ENCODE results near the gene FAM153A. TPM values are rescaled to one million over a fixed set of nuclear protein-coding genes. Genes with fewer than 3 reads are reported as not detected.
"Not testable (repeated sequence)": the region's sequence is repeated elsewhere in the genome, so short reads cannot be mapped to it uniquely, and the experiment has no call there.

FAM153A gene
- total and polyA plus RNA-seq, 11 donors, result 1.1 to 11.0 (median 2.6) TPM; not detected in 1

GRCh38 chr5:177724858-177725257, 57.8 kb downstream of the FAM153A start:
- ATAC-seq, result peak in 2 of 4 donors; percentile 51 to 62
- DNase-seq; H3K9me3 ChIP-seq; H3K27ac ChIP-seq; H3K4me3 ChIP-seq; H3K36me3 ChIP-seq; H3K27me3 ChIP-seq; H3K4me1 ChIP-seq; intact Hi-C loops (cut with DNase I): not testable (repeated sequence)
- 14 to 57% (median 23%) methylated on average over 1 to 3 of the region's 7 CpGs; no CpG with 5 or more reads in 1 of the 4 donors for WGBS, 4 donors

GRCh38 chr5:177723831-177724485, 58.7 kb downstream of the FAM153A start:
- H3K27ac ChIP-seq; H3K9me3 ChIP-seq; H3K4me1 ChIP-seq; H3K27me3 ChIP-seq; intact Hi-C loops (cut with DNase I); H3K4me3 ChIP-seq; DNase-seq; H3K36me3 ChIP-seq; ATAC-seq: not testable (repeated sequence)
- 54% methylated on average over 2 to 3 of the region's 6 CpGs; no CpG with 5 or more reads in 2 of the 4 donors for WGBS, 4 donors

- H3K27ac ChIP-seq; H3K4me1 ChIP-seq; H3K27me3 ChIP-seq; H3K36me3 ChIP-seq; H3K4me3 ChIP-seq; DNase-seq; H3K9me3 ChIP-seq; ATAC-seq; intact Hi-C loops (cut with DNase I): not testable (repeated sequence)
- WGBS, 4 donors, result 58 to 92% (median 72%) methylated on average over 1 to 4 of the region's 8 CpGs; no CpG with 5 or more reads in 1 of the 4 donors
Observed at GRCh38 chr5:177722829-177723228, 59.9 kb downstream of the FAM153A start.

- H3K4me1 ChIP-seq; H3K4me3 ChIP-seq; H3K27me3 ChIP-seq; H3K27ac ChIP-seq; H3K36me3 ChIP-seq; DNase-seq; intact Hi-C loops (cut with DNase I); ATAC-seq; H3K9me3 ChIP-seq: not testable (repeated sequence)
- WGBS, 4 donors, result no CpG with 5 or more reads among the region's 8 CpGs
Observed at GRCh38 chr5:177719989-177720388, 62.7 kb downstream of the FAM153A start.

- ATAC-seq; intact Hi-C loops (cut with DNase I); H3K36me3 ChIP-seq; H3K4me3 ChIP-seq; H3K27me3 ChIP-seq; H3K4me1 ChIP-seq; DNase-seq; H3K27ac ChIP-seq; H3K9me3 ChIP-seq: not testable (repeated sequence)
- WGBS, 4 donors, result 67 to 89% (median 82%) methylated on average over 1 of the region's 1 CpG
Observed at GRCh38 chr5:177715423-177715822, 67.3 kb downstream of the FAM153A start.

- ATAC-seq; DNase-seq; H3K9me3 ChIP-seq; H3K4me3 ChIP-seq; H3K36me3 ChIP-seq; H3K27ac ChIP-seq; intact Hi-C loops (cut with DNase I); H3K4me1 ChIP-seq; H3K27me3 ChIP-seq: not testable (repeated sequence)
- WGBS, 4 donors, result 89 to 95% (median 93%) methylated on average over 10 to 22 of the region's 22 CpGs
Observed at GRCh38 chr5:177696100-177696499, 86.6 kb downstream of the FAM153A start.

- H3K27me3 ChIP-seq; H3K4me1 ChIP-seq; DNase-seq; H3K27ac ChIP-seq; H3K36me3 ChIP-seq; intact Hi-C loops (cut with DNase I); ATAC-seq; H3K4me3 ChIP-seq; H3K9me3 ChIP-seq: not testable (repeated sequence)
- 70 to 96% (median 85%) methylated on average over 5 to 10 of the region's 12 CpGs for WGBS, 4 donors
Observed at GRCh38 chr5:177695356-177695930, 87.3 kb downstream of the FAM153A start.

GRCh38 chr5:177694518-177694835, 88.2 kb downstream of the FAM153A start:
- H3K4me3 ChIP-seq; DNase-seq; H3K27ac ChIP-seq; H3K9me3 ChIP-seq; ATAC-seq; H3K36me3 ChIP-seq; intact Hi-C loops (cut with DNase I); H3K27me3 ChIP-seq; H3K4me1 ChIP-seq: not testable (repeated sequence)
- no CpG with 5 or more reads among the region's 2 CpGs for WGBS, 4 donors

- DNase-seq, result peak; percentile 43 to 74 (median 62)
- H3K27me3 ChIP-seq; H3K9me3 ChIP-seq; intact Hi-C loops (cut with DNase I); H3K4me1 ChIP-seq; H3K4me3 ChIP-seq; H3K36me3 ChIP-seq; H3K27ac ChIP-seq: not testable (repeated sequence)
- WGBS, 4 donors, result 61 to 78% (median 73%) methylated on average over 5 to 6 of the region's 8 CpGs
- ATAC-seq, result peak in 3 of 4 donors; percentile 69 to 80 (median 73)
Observed at GRCh38 chr5:177693671-177694517, 88.8 kb downstream of the FAM153A start.

- H3K36me3 ChIP-seq; H3K4me3 ChIP-seq; H3K27me3 ChIP-seq; ATAC-seq; H3K4me1 ChIP-seq; H3K27ac ChIP-seq; intact Hi-C loops (cut with DNase I); DNase-seq; H3K9me3 ChIP-seq: not testable (repeated sequence)
- 70 to 93% (median 82%) methylated on average over 3 to 5 of the region's 7 CpGs; no CpG with 5 or more reads in 1 of the 4 donors for WGBS, 4 donors
Observed at GRCh38 chr5:177692969-177693368, 89.7 kb downstream of the FAM153A start.

- H3K4me1 ChIP-seq; H3K36me3 ChIP-seq; H3K4me3 ChIP-seq; ATAC-seq; H3K27ac ChIP-seq; intact Hi-C loops (cut with DNase I); DNase-seq; H3K27me3 ChIP-seq; H3K9me3 ChIP-seq: not testable (repeated sequence)
- 33 to 51% (median 44%) methylated on average over 1 of the region's 1 CpG for WGBS, 4 donors
Observed at GRCh38 chr5:177692507-177692906, 90.2 kb downstream of the FAM153A start.
